DMS114 treated with DMSO at 0.1 percent for 48 hours (cell line): ENCODE data around the gene TMEM212.
"Not testable (repeated sequence)": the region's sequence is repeated elsewhere in the genome, so short reads cannot be mapped to it uniquely, and the experiment has no call there.

Experiments used
- DNase-seq: peaks from one replicate; lab custom pipeline; 2025; ENCODE audit not compliant: unreplicated experiment; lab: John Stamatoyannopoulos, UW

TMEM212 gene

GRCh38 chr3:171851660-171852058, 8.5 kb downstream of the TMEM212 start:
- no peak for DNase-seq

- DNase-seq = peak; percentile 22
Observed at GRCh38 chr3:171854649-171855305, 11.6 kb downstream of the TMEM212 start.

- not testable (repeated sequence) for DNase-seq
Observed at GRCh38 chr3:171858770-171859169, 15.6 kb downstream of the TMEM212 start.

GRCh38 chr3:171860830-171861535, 17.8 kb downstream of the TMEM212 start:
- DNase-seq = no peak

GRCh38 chr3:171862392-171862791, 19.2 kb downstream of the TMEM212 start:
- DNase-seq = no peak

- no peak for DNase-seq
Observed at GRCh38 chr3:171862993-171863521, 19.9 kb downstream of the TMEM212 start.

GRCh38 chr3:171863920-171864319, 20.8 kb downstream of the TMEM212 start:
- DNase-seq = no peak

- no peak for DNase-seq
Observed at GRCh38 chr3:171865191-171865865, 22.2 kb downstream of the TMEM212 start.

- no peak for DNase-seq
Observed at GRCh38 chr3:171867981-171868380, 24.8 kb downstream of the TMEM212 start.

- no peak for DNase-seq
Observed at GRCh38 chr3:171871392-171872274, 28.5 kb downstream of the TMEM212 start.

- no peak for DNase-seq
Observed at GRCh38 chr3:171873580-171873979, 30.4 kb downstream of the TMEM212 start.

- DNase-seq = no peak
Observed at GRCh38 chr3:171874251-171874681, 31.1 kb downstream of the TMEM212 start.

GRCh38 chr3:171874879-171875278, 31.7 kb downstream of the TMEM212 start:
- no peak for DNase-seq

- no peak for DNase-seq
Observed at GRCh38 chr3:171875923-171876412, 32.8 kb downstream of the TMEM212 start.

GRCh38 chr3:171876680-171877147, 33.6 kb downstream of the TMEM212 start:
- DNase-seq = no peak

- DNase-seq = no peak
Observed at GRCh38 chr3:171878461-171879225, 35.5 kb downstream of the TMEM212 start.

- no peak for DNase-seq
Observed at GRCh38 chr3:171879472-171879871, 36.3 kb downstream of the TMEM212 start.

- no peak for DNase-seq
Observed at GRCh38 chr3:171880101-171880870, 37.1 kb downstream of the TMEM212 start.

- no peak for DNase-seq
Observed at GRCh38 chr3:171881251-171881650, 38.1 kb downstream of the TMEM212 start.
